DOHH2 (cell line): Measurements from ENCODE around the gene ZNHIT6.

Experiments used
- H3F3A ChIP-seq: fragments of 200-600 bp; sonication (generic), shearing (Covaris generic); 2 replicates; pipeline ENCODE4 v1.6.0; 2016; ENCODE audit warnings: antibody characterized with exemption, mild to moderate bottlenecking; ENCODE audit not compliant: control insufficient read depth, insufficient read depth
- H3K27ac ChIP-seq: fragments of 200-600 bp; sonication (generic); 2 replicates; pipeline ENCODE4 v1.5.1; 2014; ENCODE audit warnings: low read depth, mild to moderate bottlenecking, low read length, moderate library complexity
- H3K27me3 ChIP-seq: fragments of 200-600 bp; sonication (generic); 2 replicates; pipeline ENCODE4 v1.6.1; 2014; ENCODE audit warnings: mild to moderate bottlenecking, low read length, mixed read lengths; ENCODE audit not compliant: control insufficient read depth
- H3K36me3 ChIP-seq: fragments of 200-600 bp; sonication (generic); 2 replicates; pipeline ENCODE4 v1.6.1; 2014; ENCODE audit warnings: mild to moderate bottlenecking, low read length, moderate library complexity, mixed read lengths; ENCODE audit not compliant: control insufficient read depth
- H3K4me1 ChIP-seq: fragments of 200-600 bp; sonication (generic); 2 replicates; pipeline ENCODE4 v1.6.1; 2014; ENCODE audit warnings: mild to moderate bottlenecking, low read length, mixed read lengths; ENCODE audit not compliant: control insufficient read depth
- H3K4me2 ChIP-seq: fragments of 200-600 bp; sonication (generic); 2 replicates; pipeline ENCODE4 v1.6.0; 2014; ENCODE audit warnings: mild to moderate bottlenecking, low read length, moderate library complexity
- H3K4me3 ChIP-seq: fragments of 200-600 bp; sonication (generic); 2 replicates; pipeline ENCODE4 v1.5.1; 2014; ENCODE audit warnings: mild to moderate bottlenecking, low read length, mixed read lengths
- H3K79me2 ChIP-seq: fragments of 200-600 bp; sonication (generic); 2 replicates; pipeline ENCODE4 v1.6.1; 2014; ENCODE audit warnings: mild to moderate bottlenecking, low read length, mixed read lengths; ENCODE audit not compliant: control insufficient read depth
- H3K9me2 ChIP-seq: fragments of 200-600 bp; sonication (generic); replicated peaks from 2 replicates; pipeline ENCODE4 v1.6.1; 2014; ENCODE audit warnings: mild to moderate bottlenecking, low read length, mixed read lengths; ENCODE audit not compliant: control insufficient read depth
- H3K9me3 ChIP-seq: fragments of 200-600 bp; sonication (generic); 2 replicates; pipeline ENCODE4 v1.6.1; 2014; ENCODE audit warnings: antibody characterized with exemption, low read length, mixed read lengths; ENCODE audit not compliant: control insufficient read depth, insufficient read depth
- H4K20me1 ChIP-seq: fragments of 200-600 bp; sonication (generic); 2 replicates; pipeline ENCODE4 v1.6.0; 2014; ENCODE audit warnings: low read depth, mild to moderate bottlenecking, antibody characterized with exemption, low read length, moderate library complexity; ENCODE audit not compliant: control insufficient read depth, insufficient read depth
- EZH2phosphoT487 ChIP-seq: fragments of 200-600 bp; sonication (generic); IDR thresholded peaks from 2 replicates; pipeline ENCODE4 v1.6.1; 2017; ENCODE audit warnings: borderline replicate concordance, mild to moderate bottlenecking, antibody characterized with exemption, low read length, moderate library complexity, mixed read lengths
- TF ChIP-seq, protein P1 (sequence below): fragments of 200-600 bp; sonication (generic); IDR thresholded peaks from one replicate; pipeline ENCODE4 v1.5.1; 2014; ENCODE audit warnings: antibody characterized with exemption, mild to moderate bottlenecking, low read depth, low read length; ENCODE audit not compliant: poor library complexity, severe bottlenecking

ZNHIT6 gene

GRCh38 chr1:85623061-85623471 lies 85.2 kb downstream of the ZNHIT6 start:
- Histone ChIP-seq H3K4me3 (no peak overlapping the region), H3K9me3 (peaks cover 3% of the 10 kb centered on the region; the same call in 1 of the 2 replicates), H3K79me2 (no peaks in the 10 kb centered on the region), H3K27ac (no peak overlapping the region), H3F3A (no peaks in the 10 kb centered on the region), H3K4me2 (no peak overlapping the region), H4K20me1 (no peaks in the 10 kb centered on the region), H3K27me3 (no peaks in the 10 kb centered on the region), H3K36me3 (no peaks in the 10 kb centered on the region), H3K4me1 (no peaks in the 10 kb centered on the region), H3K9me2 (no peaks in the 10 kb centered on the region)
- no peak for TF ChIP-seq EZH2phosphoT487
- TF ChIP-seq, protein P1, sequence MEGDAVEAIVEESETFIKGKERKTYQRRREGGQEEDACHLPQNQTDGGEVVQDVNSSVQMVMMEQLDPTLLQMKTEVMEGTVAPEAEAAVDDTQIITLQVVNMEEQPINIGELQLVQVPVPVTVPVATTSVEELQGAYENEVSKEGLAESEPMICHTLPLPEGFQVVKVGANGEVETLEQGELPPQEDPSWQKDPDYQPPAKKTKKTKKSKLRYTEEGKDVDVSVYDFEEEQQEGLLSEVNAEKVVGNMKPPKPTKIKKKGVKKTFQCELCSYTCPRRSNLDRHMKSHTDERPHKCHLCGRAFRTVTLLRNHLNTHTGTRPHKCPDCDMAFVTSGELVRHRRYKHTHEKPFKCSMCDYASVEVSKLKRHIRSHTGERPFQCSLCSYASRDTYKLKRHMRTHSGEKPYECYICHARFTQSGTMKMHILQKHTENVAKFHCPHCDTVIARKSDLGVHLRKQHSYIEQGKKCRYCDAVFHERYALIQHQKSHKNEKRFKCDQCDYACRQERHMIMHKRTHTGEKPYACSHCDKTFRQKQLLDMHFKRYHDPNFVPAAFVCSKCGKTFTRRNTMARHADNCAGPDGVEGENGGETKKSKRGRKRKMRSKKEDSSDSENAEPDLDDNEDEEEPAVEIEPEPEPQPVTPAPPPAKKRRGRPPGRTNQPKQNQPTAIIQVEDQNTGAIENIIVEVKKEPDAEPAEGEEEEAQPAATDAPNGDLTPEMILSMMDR: no peak

GRCh38 chr1:85621430-85621829 lies 86.8 kb downstream of the ZNHIT6 start:
- Histone ChIP-seq H3K79me2 (no peaks in the 10 kb centered on the region), H3K36me3 (no peaks in the 10 kb centered on the region), H3K27me3 (no peaks in the 10 kb centered on the region), H3K9me3 (peaks cover 3% of the 10 kb centered on the region; the same call in 1 of the 2 replicates), H3K9me2 (no peaks in the 10 kb centered on the region), H3K27ac (no peak overlapping the region), H3F3A (no peaks in the 10 kb centered on the region), H4K20me1 (no peaks in the 10 kb centered on the region), H3K4me3 (no peak overlapping the region), H3K4me1 (no peaks in the 10 kb centered on the region), H3K4me2 (no peak overlapping the region)
- TF ChIP-seq EZH2phosphoT487: no peak
- TF ChIP-seq, protein P1: no peak

GRCh38 chr1:85617633-85618100 lies 90.6 kb downstream of the ZNHIT6 start:
- no peaks in the 10 kb centered on the region for H4K20me1 ChIP-seq
- no peak overlapping the region for H3K27ac ChIP-seq
- TF ChIP-seq, protein P1: no peak
- TF ChIP-seq EZH2phosphoT487: no peak
- no peaks in the 10 kb centered on the region for H3K9me2 ChIP-seq
- peaks cover 3% of the 10 kb centered on the region; the same call in 1 of the 2 replicates for H3K9me3 ChIP-seq
- no peak overlapping the region for H3K4me3 ChIP-seq
- H3K27me3 ChIP-seq: no peaks in the 10 kb centered on the region
- H3K36me3 ChIP-seq: no peaks in the 10 kb centered on the region
- no peak overlapping the region for H3K4me2 ChIP-seq
- no peaks in the 10 kb centered on the region for H3K4me1 ChIP-seq
- no peaks in the 10 kb centered on the region for H3F3A ChIP-seq
- no peaks in the 10 kb centered on the region for H3K79me2 ChIP-seq
